Muscle layer of duodenum (tissue), 2 donors: ENCODE data around the gene MAX.

ENCODE experiments used
- H3K27ac ChIP-seq: one replicate; pipeline ENCODE4 v1.7.0; 2013; ENCODE audit warnings: mild to moderate bottlenecking, low read length
- H3K27me3 ChIP-seq: one replicate; pipeline ENCODE4 v1.7.0; 2013; ENCODE audit warnings: low read depth, mild to moderate bottlenecking, control low read depth, low read length
- H3K36me3 ChIP-seq, 2 donors: one replicate each; pipeline ENCODE4 v1.7.0; 2013; ENCODE audit warnings: low read length in 2 of 2, control low read depth in 1 of 2, mild to moderate bottlenecking in 1 of 2; ENCODE audit not compliant: insufficient read depth in 2 of 2, control insufficient read depth in 1 of 2
- H3K4me1 ChIP-seq, 2 donors: one replicate each; pipeline ENCODE4 v1.7.0; 2013; ENCODE audit warnings: low read length in 2 of 2, mild to moderate bottlenecking in 2 of 2, control low read depth in 1 of 2, moderate library complexity in 1 of 2; ENCODE audit not compliant: insufficient read depth in 2 of 2, control insufficient read depth in 1 of 2
- H3K4me3 ChIP-seq, 2 donors: one replicate each; pipeline ENCODE4 v1.7.0; 2013; ENCODE audit warnings: low read length in 2 of 2, low read depth in 1 of 2, mild to moderate bottlenecking in 1 of 2
- H3K9me3 ChIP-seq, 2 donors: one replicate each; pipeline ENCODE4 v1.7.0; 2013; ENCODE audit warnings: low read length in 2 of 2, control low read depth in 1 of 2, mild to moderate bottlenecking in 1 of 2; ENCODE audit not compliant: control insufficient read depth in 1 of 2
- donor health status: healthy.

MAX gene

GRCh38 chr14:65132855-65133254 is 30.5 kb upstream of the MAX start:
- Histone ChIP-seq H3K27ac (no peak overlapping the region), H3K9me3 (no peaks in the 10 kb centered on the region), H3K4me3 (no peak overlapping the region), H3K36me3 (no peaks in the 10 kb centered on the region), H3K4me1 (no peaks in the 10 kb centered on the region), H3K27me3 (no peaks in the 10 kb centered on the region)

DNA sequence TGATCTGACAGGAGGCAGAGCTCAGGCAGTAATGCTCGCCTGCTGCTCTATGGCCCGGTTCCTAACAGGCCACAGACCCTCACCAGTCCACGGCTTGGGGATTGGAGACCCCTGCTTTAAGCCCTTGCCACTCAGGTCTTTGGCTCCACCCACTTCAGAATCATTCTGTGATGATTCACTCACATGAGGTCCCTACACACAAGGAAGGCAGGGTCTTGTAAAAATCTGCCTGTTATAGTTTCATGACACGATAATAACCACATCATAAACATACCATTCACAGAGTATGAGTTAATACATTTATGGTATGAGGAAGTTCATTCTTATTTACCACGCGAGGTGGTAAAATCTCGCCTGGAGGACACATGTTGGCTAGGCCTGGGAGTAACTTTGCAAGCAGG is 29.0 kb upstream of the MAX start:
- Histone ChIP-seq H3K9me3 (no peaks in the 10 kb centered on the region), H3K27me3 (no peaks in the 10 kb centered on the region), H3K27ac (no peak overlapping the region), H3K4me3 (no peak overlapping the region), H3K36me3 (no peaks in the 10 kb centered on the region), H3K4me1 (no peaks in the 10 kb centered on the region)

DNA sequence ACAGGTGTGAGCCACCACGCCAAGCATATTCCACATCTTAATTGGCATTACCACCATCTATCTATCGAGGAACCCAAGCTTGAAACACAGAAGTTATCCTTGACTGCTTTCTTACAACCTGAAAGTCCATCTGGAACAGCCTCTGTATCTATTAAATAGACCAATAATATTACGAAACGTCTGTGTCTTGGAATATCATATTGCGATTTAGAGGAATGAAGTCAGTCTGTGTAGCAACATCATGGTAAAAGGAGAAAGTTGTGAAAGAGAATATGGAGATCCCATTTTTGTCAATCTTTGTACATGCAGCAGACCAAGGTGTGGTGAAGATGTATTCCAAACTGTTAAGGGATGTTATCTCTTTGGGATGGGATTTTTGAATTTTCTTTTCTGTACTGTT is 25.8 kb upstream of the MAX start:
- H3K9me3 ChIP-seq, result no peaks in the 10 kb centered on the region
- H3K27me3 ChIP-seq, result no peaks in the 10 kb centered on the region
- no peaks in the 10 kb centered on the region for H3K4me1 ChIP-seq
- no peak overlapping the region for H3K4me3 ChIP-seq
- no peaks in the 10 kb centered on the region for H3K36me3 ChIP-seq
- H3K27ac ChIP-seq, result no peak overlapping the region

DNA sequence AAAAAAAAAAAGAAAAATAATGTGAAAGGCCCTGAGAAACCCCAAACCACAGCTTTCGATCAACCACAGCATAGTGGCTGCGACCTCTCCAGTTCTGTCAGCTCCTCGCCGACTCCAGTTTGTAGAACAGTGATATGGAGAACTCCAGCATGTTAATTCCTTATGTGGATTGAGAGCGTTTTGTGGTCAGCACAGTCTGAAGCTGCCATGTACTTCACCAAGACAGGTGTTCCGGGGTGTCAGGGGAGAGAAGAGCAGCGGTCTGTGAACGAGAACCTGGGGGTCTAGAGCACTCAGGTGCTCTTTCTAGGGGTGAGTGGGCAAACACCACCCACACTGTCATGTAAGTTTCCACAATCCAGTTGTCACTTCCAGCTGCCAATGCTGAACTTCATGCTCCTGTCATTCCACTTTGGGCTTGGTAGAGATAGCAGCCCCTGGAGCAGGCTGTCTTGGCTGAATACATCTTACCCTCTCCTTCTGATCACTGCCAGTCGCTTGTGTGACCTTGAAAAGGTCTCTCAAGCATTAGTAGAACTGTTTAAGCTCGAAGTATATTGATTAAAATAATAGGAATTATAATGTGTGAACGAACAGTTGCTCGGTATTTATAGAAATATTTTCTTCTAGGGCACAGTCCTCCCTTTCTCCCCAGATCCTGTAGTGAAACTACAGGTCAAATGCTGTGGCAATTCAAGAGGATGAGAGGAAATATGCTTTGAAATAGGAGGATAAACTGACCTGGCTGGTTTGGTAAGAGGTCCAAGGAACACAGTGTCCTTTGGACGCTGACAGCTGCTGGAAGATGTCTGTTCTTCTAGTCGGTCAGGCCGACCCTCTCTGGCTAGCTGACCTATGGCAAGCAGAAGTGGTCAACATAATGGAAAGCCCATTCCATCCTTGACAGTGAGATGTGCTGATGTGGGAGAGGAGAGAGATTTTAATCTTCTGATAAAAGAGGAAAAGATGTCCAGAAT is 15.7 kb upstream of the MAX start:
- Histone ChIP-seq H3K36me3 (no peaks in the 10 kb centered on the region), H3K27me3 (no peaks in the 10 kb centered on the region), H3K9me3 (no peaks in the 10 kb centered on the region), H3K4me1 (no peaks in the 10 kb centered on the region), H3K27ac (no peak overlapping the region), H3K4me3 (no peak overlapping the region)

- no peak overlapping the region for H3K27ac ChIP-seq
- H3K4me3 ChIP-seq, result no peak overlapping the region
- no peaks in the 10 kb centered on the region for H3K9me3 ChIP-seq
- no peaks in the 10 kb centered on the region for H3K4me1 ChIP-seq
- no peaks in the 10 kb centered on the region for H3K36me3 ChIP-seq
- H3K27me3 ChIP-seq, result no peaks in the 10 kb centered on the region
These were observed 13.3 kb upstream of the MAX start for GRCh38 chr14:65115615-65116014.

DNA sequence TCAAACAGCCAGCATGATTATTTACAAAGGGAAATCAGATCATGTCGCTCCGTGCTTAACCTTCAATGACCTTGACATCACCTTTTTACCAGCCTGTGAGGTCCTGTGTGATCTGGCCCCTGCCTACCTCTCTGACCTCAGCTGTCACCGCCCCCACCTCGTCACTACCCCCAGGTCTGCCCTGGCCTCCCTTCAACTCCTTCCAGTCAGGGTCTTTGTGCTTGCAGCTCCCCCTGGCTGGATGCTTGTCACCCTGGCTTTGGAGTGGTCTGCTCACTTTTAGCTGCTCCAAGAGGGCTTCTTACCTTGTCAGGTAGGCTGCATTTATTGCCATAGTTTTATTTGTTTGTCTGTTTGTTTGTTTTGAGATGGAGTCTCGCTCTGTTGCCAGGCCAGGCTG is 8.2 kb upstream of the MAX start:
- Histone ChIP-seq H3K9me3 (no peaks in the 10 kb centered on the region), H3K4me1 (no peaks in the 10 kb centered on the region), H3K36me3 (no peaks in the 10 kb centered on the region), H3K27ac (no peak overlapping the region), H3K4me3 (no peak overlapping the region), H3K27me3 (no peaks in the 10 kb centered on the region)

- Histone ChIP-seq H3K27ac (no peak overlapping the region), H3K36me3 (no peaks in the 10 kb centered on the region), H3K27me3 (no peaks in the 10 kb centered on the region), H3K9me3 (no peaks in the 10 kb centered on the region), H3K4me1 (no peaks in the 10 kb centered on the region), H3K4me3 (no peak overlapping the region)
These were observed 7.0 kb upstream of the MAX start for GRCh38 chr14:65109357-65109756.

DNA sequence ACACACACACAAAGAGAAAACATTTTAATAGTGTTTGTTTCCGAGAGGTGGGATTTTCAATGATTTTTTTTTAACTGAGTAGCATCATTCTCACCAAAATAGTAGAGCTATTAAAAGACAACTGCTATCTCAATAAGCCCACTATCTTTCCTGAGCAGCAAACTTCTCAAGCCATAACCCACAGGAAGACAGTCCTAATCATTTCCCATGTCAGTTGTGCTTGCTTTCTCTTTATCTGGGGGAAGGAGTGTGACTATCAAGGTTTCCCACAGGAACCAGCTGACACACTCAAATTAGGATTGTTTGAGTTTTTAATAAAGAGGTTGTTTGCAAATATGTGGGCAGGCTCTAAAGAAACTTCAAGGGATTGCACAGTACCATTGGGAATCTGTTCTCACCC is 4.9 kb upstream of the MAX start:
- Histone ChIP-seq H3K36me3 (no peaks in the 10 kb centered on the region), H3K27me3 (no peaks in the 10 kb centered on the region), H3K9me3 (no peaks in the 10 kb centered on the region), H3K27ac (no peak overlapping the region), H3K4me3 (no peak overlapping the region), H3K4me1 (no peaks in the 10 kb centered on the region)

DNA sequence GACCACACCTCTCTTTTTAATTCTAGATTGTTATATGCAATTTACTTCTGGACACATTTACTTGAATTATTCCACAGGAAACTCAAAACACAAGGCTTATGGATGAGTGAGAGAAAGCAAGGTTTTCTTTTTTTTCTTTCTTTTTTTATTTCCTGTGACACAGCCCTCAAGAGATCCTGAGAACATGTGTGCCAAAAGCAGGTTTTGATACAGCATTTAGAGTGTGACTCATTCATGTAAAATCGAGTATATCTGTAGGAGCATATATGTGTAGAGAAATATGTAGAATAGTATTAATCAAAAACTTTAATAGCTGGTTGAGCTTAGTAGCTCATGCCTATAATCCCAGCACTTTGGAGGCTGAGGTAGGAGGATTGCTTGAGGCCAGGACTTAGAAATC is 4.4 kb upstream of the MAX start:
- no peaks in the 10 kb centered on the region for H3K36me3 ChIP-seq
- no peaks in the 10 kb centered on the region for H3K4me1 ChIP-seq
- no peaks in the 10 kb centered on the region for H3K9me3 ChIP-seq
- no peaks in the 10 kb centered on the region for H3K27me3 ChIP-seq
- H3K4me3 ChIP-seq, result no peak overlapping the region
- H3K27ac ChIP-seq, result no peak overlapping the region

DNA sequence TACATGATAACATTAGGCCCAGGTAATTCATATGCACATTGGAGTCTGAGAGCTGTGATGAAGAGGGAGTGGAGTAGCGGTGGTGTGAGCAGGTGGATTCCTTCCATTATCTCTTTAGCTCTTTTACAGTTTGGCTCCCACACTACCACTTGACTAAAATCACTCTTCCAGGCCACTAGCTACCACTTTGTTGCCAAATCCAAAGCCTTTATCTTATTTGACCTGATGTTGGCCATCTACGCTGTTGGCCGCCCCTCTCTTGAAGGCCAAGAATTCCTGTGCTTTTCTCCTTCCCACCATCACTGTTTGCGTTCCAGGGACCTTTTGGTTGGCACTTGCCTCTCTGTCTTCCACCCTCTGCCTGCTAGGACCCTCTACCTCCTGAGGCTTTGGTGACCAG is 4.0 kb upstream of the MAX start:
- H3K4me3 ChIP-seq, result no peak overlapping the region
- no peak overlapping the region for H3K27ac ChIP-seq
- no peaks in the 10 kb centered on the region for H3K4me1 ChIP-seq
- H3K27me3 ChIP-seq, result no peaks in the 10 kb centered on the region
- no peaks in the 10 kb centered on the region for H3K9me3 ChIP-seq
- H3K36me3 ChIP-seq, result no peaks in the 10 kb centered on the region

DNA sequence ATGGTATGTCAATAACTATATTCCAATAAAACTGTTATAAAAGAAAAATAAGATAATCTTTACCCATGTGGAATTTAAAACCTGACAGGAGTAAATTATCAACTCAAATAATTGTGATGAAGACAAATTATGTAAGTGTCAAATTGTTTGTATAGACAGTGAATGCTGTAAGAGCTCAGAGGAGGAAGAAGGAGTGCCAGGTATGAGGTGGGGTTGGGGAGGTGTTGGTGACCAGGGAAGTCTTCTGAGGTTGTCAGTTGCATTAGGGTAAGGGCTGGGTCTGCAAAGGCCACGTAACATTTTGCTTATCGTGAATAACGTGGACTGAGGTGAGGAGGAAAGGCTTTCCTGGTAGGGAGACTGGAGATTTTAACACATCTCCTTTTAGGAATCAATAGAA is 2.5 kb upstream of the MAX start:
- no peaks in the 10 kb centered on the region for H3K36me3 ChIP-seq
- no peak overlapping the region for H3K27ac ChIP-seq
- peaks cover 8 to 10% of the 10 kb centered on the region in 2 donors for H3K4me1 ChIP-seq
- no peaks in the 10 kb centered on the region for H3K27me3 ChIP-seq
- H3K4me3 ChIP-seq, result no peak overlapping the region
- no peaks in the 10 kb centered on the region for H3K9me3 ChIP-seq
